Colonic mucosa (tissue), 4 donors: Measurements from ENCODE around the gene PHF14. TPM values are rescaled to one million over a fixed set of nuclear protein-coding genes. Genes with fewer than 3 reads are reported as not detected.

Source experiments
- DNase-seq: peaks from one replicate; pipeline ENCODE4 v3.0.0-alpha.2; 2020
- H3K27ac ChIP-seq: fragments of 200-600 bp; one replicate; pipeline ENCODE4 v1.8.0; 2021
- H3K27me3 ChIP-seq: fragments of 200-600 bp; one replicate; pipeline ENCODE4 v1.8.0; 2021
- H3K36me3 ChIP-seq: fragments of 200-600 bp; one replicate; pipeline ENCODE4 v1.8.0; 2021
- H3K4me1 ChIP-seq: fragments of 200-600 bp; one replicate; pipeline ENCODE4 v1.8.0; 2021; ENCODE audit warnings: mild to moderate bottlenecking
- H3K4me3 ChIP-seq: fragments of 200-600 bp; one replicate; pipeline ENCODE4 v1.8.0; 2021
- H3K9ac ChIP-seq, 2 donors: one replicate each; pipeline ENCODE4 v1.7.0; 2013; ENCODE audit warnings: control low read depth in 2 of 2, low read depth in 2 of 2, low read length in 2 of 2
- H3K9me3 ChIP-seq: fragments of 200-600 bp; one replicate; pipeline ENCODE4 v1.8.0; 2021
- CTCF ChIP-seq: fragments of 200-600 bp; IDR thresholded peaks from one replicate; pipeline ENCODE4 v1.8.0; 2022; ENCODE audit warnings: antibody characterized with exemption, mild to moderate bottlenecking
- intact Hi-C: fragments of 100-400 bp; cut with DNase I; formaldehyde crosslinking; loops from one replicate; pipeline ENCODE4 v1.14.1; 2022
- total RNA-seq, 2 donors: library from RNA; stranded (reverse); fragmentation: NEBNext Ultra II Directional in 1 of 2; extraction: Animal tissue kit (Norgen Biotek cat#: 25700) in 1 of 2; gene quantifications; one replicate each; pipeline ENCODE4 v1.2.1, GENCODE V29; 2021
- donor health status: healthy.
- donor health status: DM: no; HTN: no; CAD: no.
- donor health status: DM: no; HTN: no; CAD: no.

Gene PHF14
- total RNA-seq, 2 donors from 2014 or later: 25.8 to 28.5 TPM

DNA sequence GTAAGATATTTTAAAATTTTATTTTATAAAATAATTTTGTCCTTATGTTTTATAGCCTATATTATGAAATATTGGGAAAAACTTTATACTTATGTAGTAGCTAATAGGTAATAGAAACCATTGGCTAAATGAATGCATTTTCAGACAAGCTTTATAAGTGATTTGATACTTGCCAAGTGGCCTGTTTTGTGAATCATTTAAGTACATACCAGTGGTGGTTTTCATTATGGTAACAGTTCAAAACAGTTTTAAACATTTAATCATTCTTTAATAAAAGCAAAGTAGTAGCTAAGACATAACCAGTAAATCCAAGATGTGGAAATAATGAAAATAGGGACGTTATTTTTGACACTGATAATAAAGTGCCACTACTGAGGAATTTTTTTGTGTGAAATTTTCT, 182.2 kb downstream of the PHF14 start:
- Histone ChIP-seq H3K9me3 (no peaks in the 10 kb centered on the region), H3K4me3 (no peak overlapping the region)

DNA sequence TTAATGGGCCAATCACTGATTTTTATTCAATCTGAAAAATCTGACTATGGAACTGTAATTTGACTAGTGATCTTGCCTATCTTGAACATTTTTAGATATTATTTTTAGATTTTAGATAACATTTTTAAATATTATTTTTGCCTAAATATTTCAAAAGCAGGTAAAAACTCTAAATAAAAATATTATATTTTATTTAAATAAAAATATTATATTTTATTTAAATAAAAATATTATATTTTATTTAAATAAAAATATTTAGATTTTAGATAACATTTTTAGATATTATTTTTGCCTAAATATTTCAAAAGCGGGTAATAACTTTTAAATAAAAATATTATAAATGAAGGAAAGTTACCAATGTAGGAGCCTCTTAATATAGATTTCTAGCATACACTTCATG, 187.8 kb downstream of the PHF14 start:
- H3K9me3 ChIP-seq: no peaks in the 10 kb centered on the region
- H3K27me3 ChIP-seq: no peaks in the 10 kb centered on the region
- no peaks in the 10 kb centered on the region for H3K4me1 ChIP-seq
- H3K4me3 ChIP-seq: no peak overlapping the region
- no peak overlapping the region for H3K27ac ChIP-seq
- DNase-seq: no peak
- no peak overlapping the region for H3K9ac ChIP-seq
- TF ChIP-seq CTCF: no peak
- intact Hi-C loops: no loop called here
- no peaks in the 10 kb centered on the region for H3K36me3 ChIP-seq

More for the DNA sequence above, 182.2 kb downstream of the PHF14 start:
- Histone ChIP-seq H3K4me1 (no peaks in the 10 kb centered on the region), H3K27me3 (no peaks in the 10 kb centered on the region), H3K36me3 (no peaks in the 10 kb centered on the region), H3K27ac (no peak overlapping the region), H3K9ac (no peak overlapping the region)
- TF ChIP-seq CTCF: no peak
- DNase-seq: no peak
- intact Hi-C loops: no loop called here

DNA sequence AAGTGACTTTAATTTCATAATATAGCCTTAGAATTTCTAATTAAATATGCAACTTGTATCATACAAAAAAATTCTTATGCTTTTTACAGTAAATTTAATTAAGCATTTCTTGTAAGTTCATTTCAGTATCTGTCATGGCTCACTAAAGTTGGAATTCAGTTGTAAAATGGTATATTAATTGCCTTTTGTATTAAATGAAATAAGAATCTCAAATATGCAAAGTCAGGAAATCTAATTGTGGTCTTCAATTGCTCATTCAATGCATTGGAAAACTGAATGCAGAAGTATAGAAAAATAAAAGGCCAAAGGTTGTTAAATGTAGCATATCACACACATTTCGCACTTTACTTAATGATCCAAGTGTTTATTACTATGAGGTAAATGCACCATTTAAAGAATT, 189.5 kb downstream of the PHF14 start:
- H3K27me3 ChIP-seq: no peaks in the 10 kb centered on the region
- H3K9me3 ChIP-seq: no peaks in the 10 kb centered on the region
- no peak overlapping the region for H3K4me3 ChIP-seq
- TF ChIP-seq CTCF: no peak
- no peak overlapping the region for H3K27ac ChIP-seq
- intact Hi-C loops: no loop called here
- no peaks in the 10 kb centered on the region for H3K4me1 ChIP-seq
- H3K36me3 ChIP-seq: no peaks in the 10 kb centered on the region
- H3K9ac ChIP-seq: no peak overlapping the region
- no peak for DNase-seq

DNA sequence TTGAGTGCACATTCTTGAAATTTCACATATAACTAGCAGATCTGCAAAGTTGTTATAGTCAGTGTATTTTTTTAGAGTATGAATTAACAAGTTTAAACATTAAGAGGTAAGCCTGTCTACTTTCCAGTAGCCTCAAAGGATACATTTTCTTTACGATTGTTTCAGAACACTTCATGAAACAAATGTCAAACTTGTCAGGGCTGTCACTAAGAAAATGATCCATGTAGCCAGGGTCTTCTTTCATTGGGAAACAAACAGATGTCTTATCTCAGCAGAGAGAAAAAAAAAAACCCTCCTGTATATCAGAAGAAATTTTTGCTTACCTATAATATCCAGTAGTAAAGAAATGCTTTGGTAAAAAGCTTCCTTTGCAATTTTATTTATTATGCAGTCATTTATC, 192.4 kb downstream of the PHF14 start:
- TF ChIP-seq CTCF: no peak
- H3K27me3 ChIP-seq: no peaks in the 10 kb centered on the region
- no peaks in the 10 kb centered on the region for H3K4me1 ChIP-seq
- no peak overlapping the region for H3K9ac ChIP-seq
- no peak overlapping the region for H3K4me3 ChIP-seq
- no peaks in the 10 kb centered on the region for H3K9me3 ChIP-seq
- no peak overlapping the region for H3K27ac ChIP-seq
- intact Hi-C loops: no loop called here
- no peak for DNase-seq
- no peaks in the 10 kb centered on the region for H3K36me3 ChIP-seq

DNA sequence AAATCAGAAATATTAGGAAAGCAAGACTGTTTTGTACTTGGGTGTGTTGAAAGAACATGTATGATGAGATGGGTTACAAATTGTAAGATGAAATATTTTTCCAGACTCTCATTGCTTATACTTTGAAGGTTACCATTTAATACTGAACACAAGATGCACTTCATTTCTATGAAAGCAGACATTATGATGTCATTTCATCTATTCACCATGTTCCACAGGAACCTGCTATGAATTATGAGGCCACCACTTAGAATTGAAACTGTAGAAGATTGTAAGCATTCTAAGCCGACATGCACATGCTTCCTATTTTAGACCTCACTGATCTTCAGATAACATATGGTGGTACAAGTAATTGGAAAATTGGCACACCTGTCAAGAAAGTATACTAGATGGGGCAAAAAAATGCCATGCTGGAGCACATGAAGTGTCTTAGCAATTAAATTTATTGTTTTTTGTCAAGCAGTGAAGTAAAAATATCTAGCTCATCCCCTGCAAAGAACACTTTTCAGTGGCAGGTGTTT, 195.0 kb downstream of the PHF14 start:
- DNase-seq: no peak
- no peaks in the 10 kb centered on the region for H3K4me1 ChIP-seq
- intact Hi-C loops: no loop called here

More for the DNA sequence above, 195.0 kb downstream of the PHF14 start:
- Histone ChIP-seq H3K27ac (no peak overlapping the region), H3K36me3 (no peaks in the 10 kb centered on the region), H3K9ac (no peak overlapping the region), H3K9me3 (no peaks in the 10 kb centered on the region), H3K4me3 (no peak overlapping the region), H3K27me3 (no peaks in the 10 kb centered on the region)
- no peak for TF ChIP-seq CTCF
